ENCODE results near the gene HCN3.
"Not testable (repeated sequence)": the region's sequence is repeated elsewhere in the genome, so short reads cannot be mapped to it uniquely, and the experiment has no call there.

HCN3 gene

DNA sequence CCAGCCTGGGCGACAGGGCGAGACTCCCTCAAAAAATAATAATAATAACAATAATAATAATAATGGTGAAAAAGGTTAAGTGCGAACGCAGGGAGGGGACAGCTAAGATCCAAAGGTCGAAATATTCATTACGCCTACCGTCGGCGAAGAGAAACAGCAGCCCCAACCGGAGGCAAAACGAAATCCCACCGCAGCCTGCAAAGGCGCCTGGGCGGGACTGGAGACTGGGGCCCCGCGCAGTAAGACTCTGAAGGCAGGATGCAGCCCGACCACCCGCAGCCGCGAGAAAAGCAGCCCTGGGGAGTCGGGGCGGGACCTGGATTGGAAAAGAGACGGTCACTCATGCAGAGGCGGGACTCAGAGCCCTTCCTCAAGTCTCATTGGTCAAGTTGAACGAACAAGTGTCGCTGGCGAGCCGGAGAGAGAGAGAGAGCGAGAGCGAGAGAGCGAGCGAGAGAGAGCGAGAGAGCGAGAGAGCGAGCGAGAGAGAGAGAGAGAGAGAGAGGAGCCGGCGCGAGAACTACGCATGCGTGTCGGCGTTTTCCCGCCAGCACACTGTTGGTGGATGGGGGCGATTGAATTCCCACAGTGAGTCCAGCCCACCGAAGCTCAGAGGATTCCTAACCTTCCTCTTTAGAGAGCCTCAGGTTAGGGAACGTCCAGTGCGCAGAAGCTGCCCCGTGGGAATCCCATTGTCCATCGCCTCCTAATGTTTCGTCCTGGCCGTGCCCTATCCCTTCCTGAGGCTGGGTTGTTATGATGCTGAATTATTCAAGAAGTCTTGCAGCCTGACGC, 32.7 kb upstream of the HCN3 start:
- H3K4me3 ChIP-seq (ENCODE audit: low read length): peak overlapping the region; percentile 62
- H3K9me3 ChIP-seq (ENCODE audit: insufficient read depth, low read depth, low read length): no peaks in the 10 kb centered on the region
- peak overlapping the region; percentile 26 for H3K27ac ChIP-seq (ENCODE audit: low read length)
- peaks cover 3% of the 10 kb centered on the region; the same call in 1 of the 2 replicates for H3K4me1 ChIP-seq (ENCODE audit: insufficient read depth, low read length)
- peak overlapping the region; percentile 77; the same call in 1 of the 2 replicates for H3K9ac ChIP-seq (ENCODE audit: low read depth, low read length)
- H3K36me3 ChIP-seq (ENCODE audit: insufficient read depth, low read depth, low read length): peaks cover 15% of the 10 kb centered on the region; the same call in 1 of the 2 replicates
- peaks cover 34% of the 10 kb centered on the region for H3K27me3 ChIP-seq (ENCODE audit: insufficient read depth, low read length)

GRCh38 chr1:155245163-155245524, 32.1 kb upstream of the HCN3 start:
- peak overlapping the region; percentile 62 for H3K4me3 ChIP-seq (ENCODE audit: low read length)
- peaks cover 3% of the 10 kb centered on the region; the same call in 1 of the 2 replicates for H3K4me1 ChIP-seq (ENCODE audit: insufficient read depth, low read length)
- H3K9me3 ChIP-seq (ENCODE audit: insufficient read depth, low read depth, low read length): no peaks in the 10 kb centered on the region
- H3K27ac ChIP-seq (ENCODE audit: low read length): peak overlapping the region; percentile 26
- H3K9ac ChIP-seq (ENCODE audit: low read depth, low read length): peak overlapping the region; percentile 77; the same call in 1 of the 2 replicates
- H3K27me3 ChIP-seq (ENCODE audit: insufficient read depth, low read length): peaks cover 34% of the 10 kb centered on the region
- H3K36me3 ChIP-seq (ENCODE audit: insufficient read depth, low read depth, low read length): peaks cover 15% of the 10 kb centered on the region; the same call in 1 of the 2 replicates

GRCh38 chr1:155246796-155247195, 30.5 kb upstream of the HCN3 start:
- H3K4me1 ChIP-seq (ENCODE audit: insufficient read depth, low read length): not testable (repeated sequence)

GRCh38 chr1:155247667-155248553, 29.4 kb upstream of the HCN3 start:
- H3K27me3 ChIP-seq (ENCODE audit: insufficient read depth, low read length): peaks cover 29% of the 10 kb centered on the region
- H3K9ac ChIP-seq (ENCODE audit: low read depth, low read length): no peak overlapping the region
- no peak overlapping the region for H3K4me3 ChIP-seq (ENCODE audit: low read length)
- H3K9me3 ChIP-seq (ENCODE audit: insufficient read depth, low read depth, low read length): no peaks in the 10 kb centered on the region
- H3K27ac ChIP-seq (ENCODE audit: low read length): no peak overlapping the region
- H3K4me1 ChIP-seq (ENCODE audit: insufficient read depth, low read length): no peaks in the 10 kb centered on the region; the same call in 1 of the 2 replicates
- H3K36me3 ChIP-seq (ENCODE audit: insufficient read depth, low read depth, low read length): peaks cover 15% of the 10 kb centered on the region; the same call in 1 of the 2 replicates

More at GRCh38 chr1:155246796-155247195, 30.5 kb upstream of the HCN3 start:
- H3K9ac ChIP-seq (ENCODE audit: low read depth, low read length); H3K4me3 ChIP-seq (ENCODE audit: low read length); H3K9me3 ChIP-seq (ENCODE audit: insufficient read depth, low read depth, low read length); H3K27ac ChIP-seq (ENCODE audit: low read length): not testable (repeated sequence)
- Histone ChIP-seq H3K36me3 (ENCODE audit: insufficient read depth, low read depth, low read length) (peaks cover 15% of the 10 kb centered on the region; the same call in 1 of the 2 replicates), H3K27me3 (ENCODE audit: insufficient read depth, low read length) (peaks cover 34% of the 10 kb centered on the region)

DNA sequence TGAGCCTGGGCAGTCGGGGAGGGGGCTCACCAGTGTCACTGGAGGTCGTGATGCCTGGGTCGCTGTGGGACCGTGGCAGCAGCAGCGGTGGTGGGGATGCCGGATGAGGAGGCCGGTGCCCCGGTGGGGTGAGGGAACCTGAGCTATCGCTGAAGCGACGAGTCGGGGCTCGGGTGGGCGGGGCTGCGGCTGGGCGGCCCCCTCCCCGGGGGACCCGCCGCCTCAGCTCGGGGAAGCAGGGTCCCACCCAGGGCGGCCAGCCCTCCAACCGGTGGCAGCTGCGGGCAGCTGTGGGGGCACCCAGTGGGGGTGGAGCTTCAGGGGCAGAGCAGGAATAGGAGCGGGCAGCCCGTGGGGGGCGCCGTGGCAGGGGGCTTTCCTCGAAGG, 27.0 kb upstream of the HCN3 start:
- Histone ChIP-seq H3K9me3 (ENCODE audit: insufficient read depth, low read depth, low read length) (no peaks in the 10 kb centered on the region), H3K4me1 (ENCODE audit: insufficient read depth, low read length) (no peaks in the 10 kb centered on the region; the same call in 1 of the 2 replicates), H3K36me3 (ENCODE audit: insufficient read depth, low read depth, low read length) (peaks cover 15% of the 10 kb centered on the region; the same call in 1 of the 2 replicates), H3K27me3 (ENCODE audit: insufficient read depth, low read length) (peaks cover 20% of the 10 kb centered on the region), H3K27ac (ENCODE audit: low read length) (no peak overlapping the region), H3K4me3 (ENCODE audit: low read length) (peak overlapping the region; percentile 67; the same call in 1 of the 2 replicates), H3K9ac (ENCODE audit: low read depth, low read length) (no peak overlapping the region)

DNA sequence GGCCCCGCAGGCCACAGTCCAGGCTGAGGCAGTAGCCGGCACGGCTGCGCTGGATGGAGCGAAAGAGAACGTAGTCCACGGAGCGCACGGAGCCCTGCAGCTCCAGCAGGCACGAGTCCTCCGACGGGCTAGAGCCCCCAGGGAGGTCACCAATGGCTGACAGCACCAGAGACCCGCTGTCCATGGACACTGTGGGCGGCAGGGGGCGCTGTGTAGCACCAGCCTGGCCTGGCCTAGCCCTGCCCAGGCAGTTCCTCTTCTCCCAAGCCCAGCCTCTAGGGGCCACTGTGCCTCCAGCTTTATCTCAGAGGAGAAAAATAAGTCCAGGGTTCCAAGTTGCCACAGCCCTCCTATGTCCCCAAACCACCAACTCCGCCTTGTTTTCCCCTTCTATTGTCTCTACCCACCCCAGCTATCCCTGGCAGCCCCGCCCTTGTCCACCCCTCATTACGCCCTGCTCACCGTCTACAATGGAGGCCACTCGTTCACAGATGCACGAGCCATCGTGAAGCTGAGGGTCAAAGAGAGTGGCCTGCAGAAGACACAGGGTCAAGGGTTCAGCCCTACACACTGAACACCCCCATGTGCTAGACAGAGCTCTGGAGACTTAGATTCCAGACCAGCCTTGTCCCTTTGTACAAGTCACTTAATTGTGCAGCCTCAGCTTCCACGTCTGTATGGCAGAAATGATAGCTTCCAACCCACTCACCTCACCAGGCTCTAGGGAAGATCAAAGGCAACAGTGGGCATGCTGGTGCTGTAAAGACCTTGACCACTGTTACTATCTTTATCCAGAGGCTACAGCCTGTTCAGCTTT, 26.4 kb upstream of the HCN3 start:
- H3K27ac ChIP-seq (ENCODE audit: low read length): no peak overlapping the region
- H3K4me3 ChIP-seq (ENCODE audit: low read length): peak overlapping the region; percentile 67; the same call in 1 of the 2 replicates
- no peaks in the 10 kb centered on the region; the same call in 1 of the 2 replicates for H3K4me1 ChIP-seq (ENCODE audit: insufficient read depth, low read length)
- no peak overlapping the region for H3K9ac ChIP-seq (ENCODE audit: low read depth, low read length)
- H3K27me3 ChIP-seq (ENCODE audit: insufficient read depth, low read length): peaks cover 15% of the 10 kb centered on the region
- H3K9me3 ChIP-seq (ENCODE audit: insufficient read depth, low read depth, low read length): no peaks in the 10 kb centered on the region
- H3K36me3 ChIP-seq (ENCODE audit: insufficient read depth, low read depth, low read length): peaks cover 15% of the 10 kb centered on the region; the same call in 1 of the 2 replicates

DNA sequence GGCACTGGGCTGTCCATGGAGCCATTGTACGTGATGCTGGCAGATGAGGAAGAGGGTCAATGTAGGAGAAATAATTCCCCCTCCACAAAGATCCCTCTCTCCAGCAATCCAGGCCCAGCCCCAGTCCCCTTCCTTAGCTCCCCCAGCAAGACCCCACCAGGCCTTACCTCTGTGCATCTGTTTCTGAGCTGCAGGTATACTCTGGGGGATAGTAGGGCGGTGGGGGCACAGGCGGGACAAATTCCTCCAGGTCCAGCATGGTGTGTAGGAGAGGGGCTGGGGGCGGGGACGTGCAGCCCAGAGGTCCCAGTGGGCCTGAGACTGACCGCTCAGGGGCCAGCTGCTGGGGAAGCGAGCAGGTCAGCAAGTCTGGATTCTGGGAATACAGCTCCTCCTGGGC, 25.7 kb upstream of the HCN3 start:
- peaks cover 7% of the 10 kb centered on the region for H3K27me3 ChIP-seq (ENCODE audit: insufficient read depth, low read length)
- H3K9ac ChIP-seq (ENCODE audit: low read depth, low read length): no peak overlapping the region
- no peak overlapping the region for H3K27ac ChIP-seq (ENCODE audit: low read length)
- H3K9me3 ChIP-seq (ENCODE audit: insufficient read depth, low read depth, low read length): no peaks in the 10 kb centered on the region
- peaks cover 18% of the 10 kb centered on the region; the same call in 1 of the 2 replicates for H3K36me3 ChIP-seq (ENCODE audit: insufficient read depth, low read depth, low read length)
- H3K4me3 ChIP-seq (ENCODE audit: low read length): no peak overlapping the region
- no peaks in the 10 kb centered on the region; the same call in 1 of the 2 replicates for H3K4me1 ChIP-seq (ENCODE audit: insufficient read depth, low read length)

- Histone ChIP-seq H3K9me3 (ENCODE audit: insufficient read depth, low read depth, low read length) (no peaks in the 10 kb centered on the region), H3K27ac (ENCODE audit: low read length) (no peak overlapping the region), H3K9ac (ENCODE audit: low read depth, low read length) (no peak overlapping the region), H3K27me3 (ENCODE audit: insufficient read depth, low read length) (no peaks in the 10 kb centered on the region; the same call in 1 of the 2 replicates), H3K4me1 (ENCODE audit: insufficient read depth, low read length) (no peaks in the 10 kb centered on the region; the same call in 1 of the 2 replicates), H3K4me3 (ENCODE audit: low read length) (no peak overlapping the region), H3K36me3 (ENCODE audit: insufficient read depth, low read depth, low read length) (peaks cover 11% of the 10 kb centered on the region; the same call in 1 of the 2 replicates)
These were observed 24.1 kb upstream of the HCN3 start for GRCh38 chr1:155253208-155253607.

DNA sequence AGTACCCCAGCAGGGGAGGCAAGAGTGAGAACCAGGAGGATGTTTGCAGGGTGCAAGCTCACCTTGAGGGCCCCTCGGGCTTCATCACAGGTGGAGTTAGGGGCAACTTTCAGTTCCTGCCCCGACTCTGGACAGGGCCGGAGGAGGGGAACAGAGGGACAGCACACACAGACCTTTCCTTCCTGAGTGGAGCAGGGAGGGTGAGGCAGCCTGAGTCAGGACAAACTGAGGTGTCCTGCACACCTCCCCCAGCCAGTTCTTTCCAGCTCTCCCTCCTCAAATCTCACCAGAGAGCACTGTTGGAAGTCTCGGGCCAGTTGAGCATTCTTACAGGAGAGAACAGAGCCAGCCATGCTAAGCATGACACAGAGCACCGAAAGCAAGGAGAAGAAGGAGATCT, 23.5 kb upstream of the HCN3 start:
- H3K27ac ChIP-seq (ENCODE audit: low read length): no peak overlapping the region
- H3K4me1 ChIP-seq (ENCODE audit: insufficient read depth, low read length): no peaks in the 10 kb centered on the region; the same call in 1 of the 2 replicates
- no peaks in the 10 kb centered on the region; the same call in 1 of the 2 replicates for H3K27me3 ChIP-seq (ENCODE audit: insufficient read depth, low read length)
- H3K4me3 ChIP-seq (ENCODE audit: low read length): peak overlapping the region; percentile 83; the same call in 1 of the 2 replicates
- H3K9me3 ChIP-seq (ENCODE audit: insufficient read depth, low read depth, low read length): no peaks in the 10 kb centered on the region
- H3K36me3 ChIP-seq (ENCODE audit: insufficient read depth, low read depth, low read length): peaks cover 12% of the 10 kb centered on the region; the same call in 1 of the 2 replicates
- H3K9ac ChIP-seq (ENCODE audit: low read depth, low read length): no peak overlapping the region

GRCh38 chr1:155254228-155254713, 23.0 kb upstream of the HCN3 start:
- H3K4me3 ChIP-seq (ENCODE audit: low read length): peak overlapping the region; percentile 83
- no peaks in the 10 kb centered on the region for H3K9me3 ChIP-seq (ENCODE audit: insufficient read depth, low read depth, low read length)
- H3K27me3 ChIP-seq (ENCODE audit: insufficient read depth, low read length): no peaks in the 10 kb centered on the region; the same call in 1 of the 2 replicates
- H3K27ac ChIP-seq (ENCODE audit: low read length): no peak overlapping the region
- no peaks in the 10 kb centered on the region; the same call in 1 of the 2 replicates for H3K4me1 ChIP-seq (ENCODE audit: insufficient read depth, low read length)
- peak overlapping the region; percentile 79; the same call in 1 of the 2 replicates for H3K9ac ChIP-seq (ENCODE audit: low read depth, low read length)
- H3K36me3 ChIP-seq (ENCODE audit: insufficient read depth, low read depth, low read length): peaks cover 12% of the 10 kb centered on the region; the same call in 1 of the 2 replicates
